Stimulated activated memory B cell treated with anti-CD40 and anti-IgM and Interleukin-4, amounts not matched to agents 10 μg/mL and 1 μg/mL and 100 μg/mL, for 72 hours (primary cell): ENCODE measurements around the gene CDKAL1.

Experiments
- ATAC-seq: fragments of 150-1000 bp; cut with Tn5 transposase; 2 replicates; pipeline ENCODE4 v1.10.0; 2021
- H3K27ac Mint-ChIP-seq: one replicate; pipeline ENCODE4 v1.8.0; 2022; ENCODE audit warnings: mild to moderate bottlenecking, mixed read lengths
- H3K27me3 Mint-ChIP-seq: one replicate; pipeline ENCODE4 v1.8.0; 2022; ENCODE audit warnings: mixed read lengths
- H3K36me3 Mint-ChIP-seq: one replicate; pipeline ENCODE4 v1.8.0; 2022; ENCODE audit warnings: mixed read lengths
- H3K4me1 Mint-ChIP-seq: one replicate; pipeline ENCODE4 v1.8.0; 2022; ENCODE audit warnings: mixed read lengths
- H3K4me3 Mint-ChIP-seq: one replicate; pipeline ENCODE4 v1.8.0; 2022; ENCODE audit warnings: mild to moderate bottlenecking, moderate library complexity, mixed read lengths
- H3K9me3 Mint-ChIP-seq: one replicate; pipeline ENCODE4 v1.8.0; 2022; ENCODE audit warnings: mixed read lengths

The CDKAL1 gene

GRCh38 chr6:21202521-21202920 lies 668.3 kb downstream of the CDKAL1 start:
- Mint-ChIP-seq H3K27ac (no peak overlapping the region), H3K4me3 (no peak overlapping the region), H3K27me3 (no peaks in the 10 kb centered on the region), H3K4me1 (peaks cover 31% of the 10 kb centered on the region), H3K9me3 (peaks cover 3% of the 10 kb centered on the region), H3K36me3 (peaks cover 76% of the 10 kb centered on the region)
- no peak for ATAC-seq

DNA sequence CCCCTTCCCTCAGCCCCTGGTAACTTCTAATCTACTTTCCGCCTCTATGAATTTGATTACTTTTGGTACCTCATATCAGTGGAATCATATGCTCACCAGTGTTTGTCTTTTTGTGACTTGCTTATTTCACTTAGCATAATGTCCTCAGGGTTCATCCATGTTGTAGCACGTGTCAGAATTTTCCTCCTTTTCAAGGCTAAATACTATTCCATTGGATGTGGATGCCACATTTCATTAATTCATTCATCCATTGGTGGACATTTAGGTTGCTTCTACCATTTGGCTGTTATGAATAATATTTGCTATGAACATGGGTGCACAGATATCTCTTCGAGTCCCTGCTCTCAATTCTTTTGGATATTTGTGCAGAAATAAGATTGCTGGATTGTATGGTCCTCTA lies 670.7 kb downstream of the CDKAL1 start:
- peaks cover 75% of the 10 kb centered on the region for H3K36me3 Mint-ChIP-seq

GRCh38 chr6:21208081-21208795 lies 674.0 kb downstream of the CDKAL1 start:
- Mint-ChIP-seq H3K36me3 (peaks cover 60% of the 10 kb centered on the region), H3K27ac (peak overlapping the region; percentile 19), H3K4me1 (peaks cover 25% of the 10 kb centered on the region), H3K9me3 (peaks cover 9% of the 10 kb centered on the region), H3K4me3 (no peak overlapping the region), H3K27me3 (no peaks in the 10 kb centered on the region)
- no peak for ATAC-seq

More for the DNA sequence above, 670.7 kb downstream of the CDKAL1 start:
- no peak for ATAC-seq
- H3K27ac Mint-ChIP-seq, result no peak overlapping the region
- H3K4me1 Mint-ChIP-seq, result peaks cover 20% of the 10 kb centered on the region
- H3K9me3 Mint-ChIP-seq, result peaks cover 3% of the 10 kb centered on the region
- no peaks in the 10 kb centered on the region for H3K27me3 Mint-ChIP-seq
- H3K4me3 Mint-ChIP-seq, result no peak overlapping the region

GRCh38 chr6:21208796-21209186 lies 674.5 kb downstream of the CDKAL1 start:
- H3K36me3 Mint-ChIP-seq, result peaks cover 55% of the 10 kb centered on the region
- ATAC-seq, result no peak
- peak overlapping the region; percentile 19 for H3K27ac Mint-ChIP-seq
- no peak overlapping the region for H3K4me3 Mint-ChIP-seq
- H3K4me1 Mint-ChIP-seq, result peaks cover 30% of the 10 kb centered on the region
- H3K27me3 Mint-ChIP-seq, result no peaks in the 10 kb centered on the region
- peaks cover 9% of the 10 kb centered on the region for H3K9me3 Mint-ChIP-seq

- no peak overlapping the region for H3K4me3 Mint-ChIP-seq
- H3K27me3 Mint-ChIP-seq, result no peaks in the 10 kb centered on the region
- peaks cover 6% of the 10 kb centered on the region for H3K9me3 Mint-ChIP-seq
- peaks cover 24% of the 10 kb centered on the region for H3K4me1 Mint-ChIP-seq
- peak overlapping the region; percentile 9 for H3K27ac Mint-ChIP-seq
- ATAC-seq, result peak; percentile 76
- peaks cover 60% of the 10 kb centered on the region for H3K36me3 Mint-ChIP-seq
These were observed 679.2 kb downstream of the CDKAL1 start for GRCh38 chr6:21213492-21213891.

DNA sequence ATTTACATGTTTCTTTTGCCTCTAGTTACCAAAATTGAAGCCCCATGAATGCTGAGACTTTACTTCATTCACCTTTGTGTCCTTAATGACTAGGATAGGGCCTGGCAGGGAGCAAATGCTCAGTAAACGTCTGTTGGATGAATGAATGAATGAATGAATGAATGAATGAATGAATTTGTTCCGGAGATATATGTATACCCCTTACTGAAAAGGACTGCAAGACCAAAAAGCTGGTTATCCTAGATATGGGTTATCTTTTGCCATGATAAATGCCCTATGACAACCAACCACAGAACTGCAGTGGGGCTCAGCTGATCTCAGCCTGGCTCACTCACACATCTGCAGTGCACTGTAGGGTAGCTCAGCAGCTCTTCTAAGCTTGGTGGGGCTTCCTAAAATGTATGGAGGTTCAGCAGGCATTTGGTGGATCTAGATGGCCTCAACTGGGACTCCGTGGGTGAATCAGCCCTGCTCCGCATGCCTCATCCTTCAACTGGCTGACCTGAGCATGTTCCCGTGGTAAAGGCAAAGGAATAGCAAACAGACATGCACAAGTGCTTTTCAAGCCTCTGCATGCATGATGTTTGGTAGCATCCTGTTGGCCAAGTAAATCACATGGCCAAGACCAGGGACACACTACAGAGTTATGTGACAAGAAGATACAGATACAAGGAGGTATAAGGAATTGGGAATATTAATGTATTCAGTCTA lies 680.6 kb downstream of the CDKAL1 start:
- no peak for ATAC-seq
- Mint-ChIP-seq H3K9me3 (peaks cover 6% of the 10 kb centered on the region), H3K36me3 (peaks cover 57% of the 10 kb centered on the region), H3K4me1 (peaks cover 20% of the 10 kb centered on the region), H3K27me3 (no peaks in the 10 kb centered on the region), H3K4me3 (no peak overlapping the region), H3K27ac (no peak overlapping the region)

DNA sequence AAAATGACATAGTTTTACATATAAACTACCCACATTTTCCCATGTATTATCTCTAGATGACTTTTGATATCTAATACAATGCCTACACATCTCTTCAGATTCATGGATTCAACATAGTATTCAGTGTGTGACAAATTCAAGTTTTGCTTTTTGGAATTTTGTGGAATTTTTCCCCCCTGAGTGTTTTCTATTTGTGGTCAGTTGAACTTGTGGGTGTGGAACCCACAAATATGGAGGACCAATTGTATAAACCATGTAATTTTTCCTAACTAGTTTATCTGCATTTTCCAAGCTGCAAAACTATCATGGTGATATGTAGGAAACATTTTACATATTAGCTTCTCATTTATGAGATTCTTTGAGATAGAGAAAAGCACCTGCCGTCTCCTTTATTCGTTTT lies 685.0 kb downstream of the CDKAL1 start:
- H3K36me3 Mint-ChIP-seq, result peaks cover 62% of the 10 kb centered on the region

DNA sequence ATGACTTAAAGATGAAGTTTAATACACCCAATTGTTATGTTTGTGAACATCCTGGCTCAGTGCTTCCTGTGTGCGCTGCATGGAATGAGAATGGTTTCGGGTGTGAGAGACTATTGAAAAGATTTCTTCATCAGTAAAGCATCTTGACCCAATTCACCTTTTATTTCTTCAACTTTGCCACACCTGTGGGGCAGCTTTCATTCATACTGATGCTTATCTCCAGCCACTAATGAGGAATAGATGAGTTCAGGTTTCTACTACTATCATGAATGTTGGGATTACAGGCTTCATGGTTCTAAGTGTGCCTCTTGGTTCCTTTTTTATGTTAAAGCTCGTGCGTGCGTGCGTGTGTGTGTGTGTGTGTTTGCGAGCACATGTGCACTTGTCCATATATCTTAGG lies 685.6 kb downstream of the CDKAL1 start:
- no peaks in the 10 kb centered on the region for H3K4me1 Mint-ChIP-seq
- no peak overlapping the region for H3K4me3 Mint-ChIP-seq
- no peaks in the 10 kb centered on the region for H3K9me3 Mint-ChIP-seq
- H3K36me3 Mint-ChIP-seq, result peaks cover 56% of the 10 kb centered on the region
- no peak overlapping the region for H3K27ac Mint-ChIP-seq
- ATAC-seq, result no peak
- no peaks in the 10 kb centered on the region for H3K27me3 Mint-ChIP-seq

More for the DNA sequence above, 685.0 kb downstream of the CDKAL1 start:
- no peak overlapping the region for H3K4me3 Mint-ChIP-seq
- H3K4me1 Mint-ChIP-seq, result no peaks in the 10 kb centered on the region
- ATAC-seq, result no peak
- no peak overlapping the region for H3K27ac Mint-ChIP-seq
- no peaks in the 10 kb centered on the region for H3K27me3 Mint-ChIP-seq
- H3K9me3 Mint-ChIP-seq, result no peaks in the 10 kb centered on the region

- Mint-ChIP-seq H3K4me1 (no peaks in the 10 kb centered on the region), H3K36me3 (peaks cover 51% of the 10 kb centered on the region), H3K4me3 (no peak overlapping the region), H3K9me3 (no peaks in the 10 kb centered on the region), H3K27me3 (no peaks in the 10 kb centered on the region), H3K27ac (no peak overlapping the region)
- ATAC-seq, result no peak
These were observed 686.2 kb downstream of the CDKAL1 start for GRCh38 chr6:21220271-21220987.

GRCh38 chr6:21222656-21223055 lies 688.4 kb downstream of the CDKAL1 start:
- H3K4me1 Mint-ChIP-seq, result no peaks in the 10 kb centered on the region
- peaks cover 40% of the 10 kb centered on the region for H3K36me3 Mint-ChIP-seq
- no peaks in the 10 kb centered on the region for H3K27me3 Mint-ChIP-seq
- H3K27ac Mint-ChIP-seq, result no peak overlapping the region
- no peak overlapping the region for H3K4me3 Mint-ChIP-seq
- H3K9me3 Mint-ChIP-seq, result no peaks in the 10 kb centered on the region
- ATAC-seq, result no peak

DNA sequence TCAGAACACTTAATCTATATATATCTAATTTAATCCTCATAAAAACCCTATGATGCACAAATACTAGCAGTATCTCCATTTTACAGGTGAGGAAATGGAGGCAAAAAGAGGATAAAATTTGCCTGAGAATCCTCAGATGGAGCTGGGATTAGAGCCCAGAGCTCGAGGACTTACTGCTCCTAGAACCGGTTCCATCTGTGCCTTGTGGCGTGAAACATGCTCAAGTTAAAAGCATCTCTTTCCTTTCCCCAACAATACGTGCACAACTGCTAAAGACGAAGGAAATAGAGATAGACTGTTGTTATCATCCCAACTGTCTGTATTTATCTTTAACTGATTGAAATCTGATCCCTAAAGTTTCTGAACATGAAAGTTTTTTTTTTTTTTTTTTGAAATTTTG lies 691.7 kb downstream of the CDKAL1 start:
- H3K36me3 Mint-ChIP-seq, result peaks cover 53% of the 10 kb centered on the region
- H3K27me3 Mint-ChIP-seq, result no peaks in the 10 kb centered on the region
- no peaks in the 10 kb centered on the region for H3K4me1 Mint-ChIP-seq

GRCh38 chr6:21227486-21227885 lies 693.2 kb downstream of the CDKAL1 start:
- Mint-ChIP-seq H3K36me3 (peaks cover 59% of the 10 kb centered on the region), H3K27ac (no peak overlapping the region), H3K4me1 (no peaks in the 10 kb centered on the region), H3K9me3 (no peaks in the 10 kb centered on the region), H3K27me3 (no peaks in the 10 kb centered on the region), H3K4me3 (no peak overlapping the region)
- no peak for ATAC-seq

More for the DNA sequence above, 691.7 kb downstream of the CDKAL1 start:
- Mint-ChIP-seq H3K4me3 (no peak overlapping the region), H3K9me3 (no peaks in the 10 kb centered on the region), H3K27ac (no peak overlapping the region)
- no peak for ATAC-seq

GRCh38 chr6:21228411-21228810 lies 694.2 kb downstream of the CDKAL1 start:
- Mint-ChIP-seq H3K4me3 (no peak overlapping the region), H3K27me3 (no peaks in the 10 kb centered on the region), H3K9me3 (peaks cover 3% of the 10 kb centered on the region), H3K27ac (no peak overlapping the region), H3K4me1 (no peaks in the 10 kb centered on the region), H3K36me3 (peaks cover 65% of the 10 kb centered on the region)
- ATAC-seq, result no peak

DNA sequence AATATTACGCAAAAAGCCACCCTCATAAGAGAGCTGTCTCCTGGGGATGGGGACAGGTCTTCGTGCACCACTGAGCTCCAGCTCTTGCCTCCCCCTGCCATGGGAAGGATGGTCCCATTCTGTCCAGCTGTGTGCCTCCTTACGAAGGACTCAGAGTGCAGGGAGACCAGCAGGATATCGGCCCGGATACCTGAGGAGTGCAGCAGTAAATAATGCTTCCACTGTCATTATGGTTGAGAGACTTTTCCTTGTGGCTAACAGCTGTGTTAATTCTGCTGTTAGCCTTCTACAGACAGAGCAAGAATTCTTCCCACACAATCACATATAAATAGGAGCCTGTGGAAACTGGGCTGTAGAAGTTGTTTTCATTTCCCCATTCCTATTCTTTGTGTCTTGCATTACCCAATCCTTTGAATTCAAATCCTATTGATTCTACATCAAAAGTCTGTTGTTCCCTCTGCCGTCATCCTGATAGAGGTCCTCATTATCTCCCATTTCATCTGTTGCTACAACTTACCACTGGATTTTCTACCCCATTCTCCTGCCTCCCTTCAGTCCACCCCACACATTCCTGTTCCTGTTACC lies 694.7 kb downstream of the CDKAL1 start:
- H3K27ac Mint-ChIP-seq, result no peak overlapping the region
- no peak for ATAC-seq
- H3K9me3 Mint-ChIP-seq, result peaks cover 5% of the 10 kb centered on the region
- H3K4me3 Mint-ChIP-seq, result no peak overlapping the region
- H3K36me3 Mint-ChIP-seq, result peaks cover 67% of the 10 kb centered on the region
- no peaks in the 10 kb centered on the region for H3K4me1 Mint-ChIP-seq
- H3K27me3 Mint-ChIP-seq, result no peaks in the 10 kb centered on the region

DNA sequence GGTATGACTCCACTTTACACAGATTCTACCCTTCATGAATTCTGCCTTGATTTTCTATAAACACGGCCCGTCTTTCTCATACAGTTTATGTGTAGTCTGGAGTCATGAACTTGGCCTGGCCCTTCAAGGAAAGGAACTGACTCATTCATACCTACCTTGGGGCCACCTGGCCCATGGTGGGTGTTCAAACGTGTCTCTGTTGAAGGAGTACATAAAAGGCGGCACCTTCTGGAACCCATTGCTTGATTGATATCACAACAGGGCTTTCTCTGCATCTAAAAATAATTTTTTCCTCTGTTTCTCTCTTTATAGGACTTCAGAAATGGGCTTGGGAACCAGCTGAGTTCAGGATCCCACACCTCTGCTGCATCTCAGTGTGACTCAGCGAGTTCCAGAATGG lies 696.3 kb downstream of the CDKAL1 start:
- Mint-ChIP-seq H3K9me3 (peaks cover 11% of the 10 kb centered on the region), H3K36me3 (peaks cover 79% of the 10 kb centered on the region), H3K27me3 (no peaks in the 10 kb centered on the region), H3K4me1 (no peaks in the 10 kb centered on the region), H3K27ac (no peak overlapping the region), H3K4me3 (no peak overlapping the region)
- no peak for ATAC-seq
